Measurements from ENCODE around the gene ABCC11.

Gene ABCC11

DNA sequence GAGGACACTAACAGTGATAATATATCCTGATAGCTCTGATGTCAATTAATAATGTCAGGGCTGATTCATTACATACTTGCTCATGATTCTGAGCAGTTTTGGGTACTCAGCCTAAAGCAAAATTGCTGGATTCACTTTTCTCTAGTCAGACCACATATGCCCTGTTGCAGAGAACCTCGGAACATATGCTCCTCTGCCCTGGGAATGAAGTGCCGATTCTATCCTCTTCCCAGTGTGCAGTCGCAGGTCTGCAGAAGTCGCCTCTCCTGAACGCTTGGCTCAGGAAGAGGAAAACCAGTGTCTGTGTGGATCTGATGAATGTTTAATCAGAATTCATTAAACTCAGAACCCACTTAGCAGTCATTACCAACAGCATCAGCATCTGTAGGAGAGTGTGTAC lies 126.1 kb downstream of the ABCC11 start:
- TF ChIP-seq, protein P1, sequence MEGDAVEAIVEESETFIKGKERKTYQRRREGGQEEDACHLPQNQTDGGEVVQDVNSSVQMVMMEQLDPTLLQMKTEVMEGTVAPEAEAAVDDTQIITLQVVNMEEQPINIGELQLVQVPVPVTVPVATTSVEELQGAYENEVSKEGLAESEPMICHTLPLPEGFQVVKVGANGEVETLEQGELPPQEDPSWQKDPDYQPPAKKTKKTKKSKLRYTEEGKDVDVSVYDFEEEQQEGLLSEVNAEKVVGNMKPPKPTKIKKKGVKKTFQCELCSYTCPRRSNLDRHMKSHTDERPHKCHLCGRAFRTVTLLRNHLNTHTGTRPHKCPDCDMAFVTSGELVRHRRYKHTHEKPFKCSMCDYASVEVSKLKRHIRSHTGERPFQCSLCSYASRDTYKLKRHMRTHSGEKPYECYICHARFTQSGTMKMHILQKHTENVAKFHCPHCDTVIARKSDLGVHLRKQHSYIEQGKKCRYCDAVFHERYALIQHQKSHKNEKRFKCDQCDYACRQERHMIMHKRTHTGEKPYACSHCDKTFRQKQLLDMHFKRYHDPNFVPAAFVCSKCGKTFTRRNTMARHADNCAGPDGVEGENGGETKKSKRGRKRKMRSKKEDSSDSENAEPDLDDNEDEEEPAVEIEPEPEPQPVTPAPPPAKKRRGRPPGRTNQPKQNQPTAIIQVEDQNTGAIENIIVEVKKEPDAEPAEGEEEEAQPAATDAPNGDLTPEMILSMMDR (IDR thresholded peaks at IDR 0.05; ENCODE audit: poor library complexity, severe bottlenecking) = no peak
- Histone ChIP-seq H3K36me3 (ENCODE audit: low read depth) (no peaks in the 10 kb centered on the region), H3K27ac (ENCODE audit: poor library complexity, severe bottlenecking) (no peak overlapping the region), H3K9me3 (ENCODE audit: severe bottlenecking) (no peaks in the 10 kb centered on the region), H3K4me3 (ENCODE audit: severe bottlenecking) (no peak overlapping the region), H3K27me3 (ENCODE audit: insufficient read depth, poor library complexity, severe bottlenecking) (no peaks in the 10 kb centered on the region), H3K4me1 (ENCODE audit: insufficient read depth, poor library complexity, severe bottlenecking) (peaks cover 14% of the 10 kb centered on the region)
- DNase-seq (ENCODE audit: low spot score) (no peak), ATAC-seq (ENCODE audit: low read depth) (no peak)

DNA sequence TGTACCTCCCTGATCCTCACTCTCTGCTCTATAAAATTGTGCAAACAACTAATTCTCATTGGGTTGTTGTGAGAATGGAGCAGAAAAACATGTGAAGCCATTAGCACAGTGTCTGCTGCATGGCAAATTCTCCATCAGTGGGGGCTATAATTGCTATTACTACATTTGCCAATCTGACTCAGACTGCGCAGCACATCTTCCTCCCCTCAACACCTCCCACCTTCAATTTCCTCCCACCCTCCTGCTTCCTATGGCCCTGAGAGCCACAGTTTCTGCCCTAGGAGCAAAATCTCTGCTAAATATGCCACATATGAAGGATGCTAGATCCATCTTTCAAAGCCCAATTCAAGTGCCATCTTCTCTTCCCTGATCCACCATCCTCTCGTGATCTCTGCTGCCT lies 128.5 kb downstream of the ABCC11 start:
- no peaks in the 10 kb centered on the region for H3K36me3 ChIP-seq (ENCODE audit: low read depth)
- DNase-seq (ENCODE audit: low spot score) = no peak
- peaks cover 13% of the 10 kb centered on the region for H3K4me1 ChIP-seq (ENCODE audit: insufficient read depth, poor library complexity, severe bottlenecking)

DNA sequence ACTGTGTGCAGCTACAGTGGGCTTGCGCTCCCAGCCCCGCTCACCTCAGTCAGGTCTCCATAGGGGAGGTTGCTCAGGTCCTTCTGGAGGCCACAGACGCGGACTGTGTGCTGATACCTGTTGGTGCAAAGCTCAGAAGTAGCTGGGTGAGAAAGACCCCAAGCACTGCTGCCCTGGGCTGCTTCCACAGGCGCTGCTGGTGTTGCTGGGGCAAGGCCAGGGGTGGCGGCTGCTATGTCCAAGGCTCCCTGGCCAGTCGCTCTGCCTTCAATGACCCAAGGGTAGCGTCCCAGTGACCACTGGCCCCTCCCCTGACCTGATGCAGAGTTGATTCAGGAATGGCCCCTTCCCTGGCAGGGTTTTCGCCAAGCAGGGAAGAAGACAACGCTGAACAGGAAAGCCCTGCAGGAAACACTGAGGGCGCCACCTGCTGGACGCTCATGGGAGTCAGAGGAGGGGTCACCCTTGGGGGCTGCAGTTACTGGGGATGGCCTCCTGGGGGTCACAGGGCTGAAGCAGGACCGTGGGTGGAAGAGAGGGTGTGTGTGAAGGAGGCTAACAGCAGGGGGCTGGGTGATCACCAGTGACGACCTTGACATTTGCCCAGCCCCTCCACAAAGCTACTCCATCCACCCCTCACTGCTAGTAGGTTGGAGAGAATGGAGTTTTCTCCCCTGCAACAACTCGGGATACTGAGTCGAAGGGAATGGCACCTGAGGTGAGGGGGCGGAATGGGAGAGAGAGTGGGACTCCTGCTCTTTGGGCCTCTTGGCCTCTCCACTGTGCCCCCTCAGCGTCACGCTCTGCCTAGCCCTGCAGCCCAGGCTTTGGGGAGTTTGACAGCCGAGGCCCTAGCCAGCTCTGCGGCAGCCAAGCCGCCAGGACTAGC lies 129.9 kb downstream of the ABCC11 start:
- DNase-seq (ENCODE audit: low spot score) (no peak), ATAC-seq (ENCODE audit: low read depth) (peak; percentile 69; the same call in 2 of the 3 replicates)
- no peak overlapping the region for H3K4me3 ChIP-seq (ENCODE audit: severe bottlenecking)
- no peak overlapping the region for H3K27ac ChIP-seq (ENCODE audit: poor library complexity, severe bottlenecking)
- no peaks in the 10 kb centered on the region for H3K27me3 ChIP-seq (ENCODE audit: insufficient read depth, poor library complexity, severe bottlenecking)
- H3K9me3 ChIP-seq (ENCODE audit: severe bottlenecking) = no peaks in the 10 kb centered on the region
- TF ChIP-seq, protein P1 (IDR thresholded peaks at IDR 0.05; ENCODE audit: poor library complexity, severe bottlenecking) = peak; percentile 65
- no peaks in the 10 kb centered on the region for H3K4me1 ChIP-seq (ENCODE audit: insufficient read depth, poor library complexity, severe bottlenecking)
- no peaks in the 10 kb centered on the region for H3K36me3 ChIP-seq (ENCODE audit: low read depth)

More for the DNA sequence above, 128.5 kb downstream of the ABCC11 start:
- Histone ChIP-seq H3K9me3 (ENCODE audit: severe bottlenecking) (no peaks in the 10 kb centered on the region), H3K27ac (ENCODE audit: poor library complexity, severe bottlenecking) (no peak overlapping the region), H3K27me3 (ENCODE audit: insufficient read depth, poor library complexity, severe bottlenecking) (no peaks in the 10 kb centered on the region), H3K4me3 (ENCODE audit: severe bottlenecking) (no peak overlapping the region)
- ATAC-seq (ENCODE audit: low read depth) = no peak
- TF ChIP-seq, protein P1 (IDR thresholded peaks at IDR 0.05; ENCODE audit: poor library complexity, severe bottlenecking) = no peak
